IMR-90 (cell line): Measurements from ENCODE around the gene DPP6. TPM values are rescaled to one million over a fixed set of nuclear protein-coding genes. Genes with fewer than 3 reads are reported as not detected.

Source experiments
- ATAC-seq: fragments of 200-7000 bp; cut with Tn5 transposase; 2 replicates; pipeline ENCODE4 v1.9.1; 2020; ENCODE audit warnings: low read depth, mild to moderate bottlenecking, moderate library complexity
- BruUV-seq: library from RNA; stranded (reverse); fragments of 400-500 nt; replicated peaks from 2 replicates; lab custom pipeline; 2021; lab: Mats Ljungman, UMichigan
- CTCF ChIA-PET: fragments of 300-600 bp; formaldehyde crosslinking; extraction: SDS; loops from one replicate; lab custom pipeline; 2021; ENCODE audit warnings: antibody characterized with exemption; lab: Yijun Ruan, JAX
- POLR2A ChIA-PET: fragments of 300-600 bp; sonication (Branson Sonifier 250); formaldehyde crosslinking; loops from one replicate; lab custom pipeline; 2022; ENCODE audit warnings: antibody characterized with exemption; ENCODE audit not compliant: unreplicated experiment; lab: Charles Lee
- DNase-seq: peaks from one replicate; pipeline ENCODE4 v3.0.0; 2013
- H2AFZ ChIP-seq: replicated peaks from 2 replicates; pipeline ENCODE3; 2013; ENCODE audit warnings: low read length, mild to moderate bottlenecking; ENCODE audit not compliant: poor library complexity
- H2AK5ac ChIP-seq: 2 replicates; pipeline ENCODE4 v1.6.1; 2013; ENCODE audit warnings: low read depth, low read length, inconsistent platforms
- H2AK9ac ChIP-seq: replicated peaks from 2 replicates; pipeline ENCODE3; 2013; ENCODE audit warnings: mild to moderate bottlenecking, low read depth, low read length, moderate library complexity; ENCODE audit not compliant: poor library complexity
- H2BK120ac ChIP-seq: 2 replicates; pipeline ENCODE4 v1.6.1; 2013; ENCODE audit warnings: low read depth, low read length, inconsistent platforms
- H2BK15ac ChIP-seq: 3 replicates; pipeline ENCODE4 v1.6.1; 2013; ENCODE audit warnings: low read depth, low read length, inconsistent platforms
- H2BK20ac ChIP-seq: 2 replicates; pipeline ENCODE4 v1.6.1; 2013; ENCODE audit warnings: low read depth, mild to moderate bottlenecking, inconsistent platforms, low read length, moderate library complexity
- H2BK5ac ChIP-seq: 2 replicates; pipeline ENCODE4 v1.6.1; 2013; ENCODE audit warnings: mild to moderate bottlenecking, low read depth, low read length, inconsistent platforms; ENCODE audit not compliant: poor library complexity, severe bottlenecking
- H3K14ac ChIP-seq: replicated peaks from 2 replicates; pipeline ENCODE4 v1.6.1; 2013; ENCODE audit warnings: low read depth, low read length, inconsistent platforms
- H3K18ac ChIP-seq: 2 replicates; pipeline ENCODE4 v1.6.1; 2013; ENCODE audit warnings: low read depth, low read length, control low read depth
- H3K23ac ChIP-seq: 2 replicates; pipeline ENCODE4 v1.6.1; 2013; ENCODE audit warnings: low read depth, low read length, inconsistent platforms
- H3K27ac ChIP-seq: 2 replicates; pipeline ENCODE4 v1.5.1; 2013; ENCODE audit warnings: mild to moderate bottlenecking, control low read depth, low read length; ENCODE audit not compliant: insufficient read depth
- H3K27me3 ChIP-seq: 2 replicates; pipeline ENCODE4 v1.6.1; 2013; ENCODE audit warnings: low read length; ENCODE audit not compliant: control insufficient read depth, insufficient read depth
- H3K36me3 ChIP-seq: 2 replicates; pipeline ENCODE4 v1.6.1; 2013; ENCODE audit warnings: low read length, mixed read lengths; ENCODE audit not compliant: control insufficient read depth, insufficient read depth
- H3K4ac ChIP-seq: 2 replicates; pipeline ENCODE4 v1.6.1; 2013; ENCODE audit warnings: low read depth, low read length, inconsistent platforms
- H3K4me1 ChIP-seq: 2 replicates; pipeline ENCODE4 v1.6.1; 2013; ENCODE audit warnings: low read length, mixed read lengths; ENCODE audit not compliant: control insufficient read depth, insufficient read depth
- H3K4me2 ChIP-seq: 2 replicates; pipeline ENCODE4 v1.6.1; 2013; ENCODE audit warnings: low read depth, mild to moderate bottlenecking, control low read depth, low read length, moderate library complexity
- H3K4me3 ChIP-seq: 2 replicates; pipeline ENCODE4 v1.5.1; 2013; ENCODE audit warnings: low read depth, mild to moderate bottlenecking, control low read depth, low read length, moderate library complexity; ENCODE audit not compliant: insufficient read depth
- H3K56ac ChIP-seq: 2 replicates; pipeline ENCODE4 v1.6.1; 2013; ENCODE audit warnings: low read length, inconsistent platforms; ENCODE audit not compliant: insufficient read depth; ENCODE audit errors: extremely low read depth
- H3K79me1 ChIP-seq, 2 experiments: 2 replicates each; pipeline ENCODE4 v1.6.1; 2013; ENCODE audit warnings: low read length in 2 of 2, inconsistent platforms in 1 of 2, low read depth in 1 of 2
- H3K9ac ChIP-seq: 2 replicates; pipeline ENCODE4 v1.6.1; 2013; ENCODE audit warnings: low read depth, low read length, control low read depth
- H3K9me1 ChIP-seq: 2 replicates; pipeline ENCODE4 v1.6.1; 2013; ENCODE audit warnings: low read length, inconsistent platforms; ENCODE audit not compliant: insufficient read depth
- H3K9me3 ChIP-seq: 2 replicates; pipeline ENCODE4 v1.6.1; 2013; ENCODE audit warnings: low read length; ENCODE audit not compliant: control insufficient read depth, insufficient read depth
- H4K20me1 ChIP-seq: 2 replicates; pipeline ENCODE4 v1.6.1; 2013; ENCODE audit warnings: low read length, inconsistent platforms; ENCODE audit not compliant: insufficient read depth
- H4K5ac ChIP-seq: 2 replicates; pipeline ENCODE4 v1.6.1; 2013; ENCODE audit warnings: mild to moderate bottlenecking, low read depth, low read length, control low read depth
- H4K8ac ChIP-seq, 2 experiments: 2 replicates each; pipeline ENCODE4 v1.6.1; 2013; ENCODE audit warnings: low read depth in 2 of 2, low read length in 2 of 2, control low read depth in 1 of 2, inconsistent platforms in 1 of 2
- H4K91ac ChIP-seq: 2 replicates; pipeline ENCODE4 v1.6.1; 2013; ENCODE audit warnings: low read depth, low read length, inconsistent platforms; ENCODE audit not compliant: insufficient read depth
- CEBPB ChIP-seq: IDR thresholded peaks from 2 replicates; pipeline ENCODE4 v1.6.1; 2012; ENCODE audit warnings: low read depth, low read length, improper control_type of control experiment
- FOS ChIP-seq: fragments of 150-350 bp; IDR thresholded peaks from 2 replicates; pipeline ENCODE4 v1.6.1; 2016; ENCODE audit warnings: low read depth, low read length
- MAZ ChIP-seq: IDR thresholded peaks from 2 replicates; pipeline ENCODE4 v1.6.1; 2012; ENCODE audit warnings: low read depth, mild to moderate bottlenecking, low read length, improper control_type of control experiment, moderate library complexity, borderline replicate concordance
- MXI1 ChIP-seq: IDR thresholded peaks from 2 replicates; pipeline ENCODE4 v1.6.1; 2012; ENCODE audit warnings: low read depth, mild to moderate bottlenecking, low read length, moderate library complexity, borderline replicate concordance
- RCOR1 ChIP-seq: IDR thresholded peaks from 2 replicates; pipeline ENCODE4 v1.6.1; 2012; ENCODE audit warnings: mild to moderate bottlenecking, low read length, improper control_type of control experiment; ENCODE audit not compliant: insufficient replicate concordance
- USF2 ChIP-seq: fragments of 150-350 bp; IDR thresholded peaks from 2 replicates; pipeline ENCODE4 v1.6.1; 2017; ENCODE audit warnings: mild to moderate bottlenecking, antibody characterized with exemption, low read length, low read depth
- WGBS, 2 experiments: methylation state at CpG; one replicate each; pipeline versions ENCODE4 v1.1.5 to v1.1.7; 2013; ENCODE audit warnings: missing lambda C conversion rate in 2 of 2; ENCODE audit not compliant: insufficient read length in 1 of 2; ENCODE audit errors: extremely low coverage in 2 of 2; 5-methylcytosine and 5-hydroxymethylcytosine counted together
- dilution Hi-C: fragments of 300-500 bp; cut with HindIII; formaldehyde crosslinking; loops from one replicate; pipeline ENCODE4 v1.14.3; 2018; ENCODE audit warnings: low sequenced_read_pairs; ENCODE audit not compliant: unreplicated experiment
- in situ Hi-C: fragments of 300-500 bp; cut with MboI; formaldehyde crosslinking; loops from 3 replicates; pipeline ENCODE4 v1.14.3; 2019; ENCODE audit warnings: low sequenced_read_pairs, inconsistent platforms, mixed read lengths
- intact Hi-C: fragments of 100-400 bp; cut with micrococcal nuclease; formaldehyde crosslinking; loops from 2 replicates; pipeline ENCODE4 v1.10.0; 2022
- polyA plus RNA-seq, 3 experiments: library from polyadenylated mRNA; depleted of rRNA; stranded (reverse); fragments of >200 nt; gene quantifications; 2 replicates each; pipeline ENCODE4 v1.2.3, GENCODE V29; 2012; ENCODE audit warnings: low replicate concordance in 1 of 3
- total RNA-seq: library from RNA; depleted of rRNA; stranded (reverse); fragments of >200 nt; gene quantifications from 2 replicates; pipeline ENCODE4 v1.2.3, GENCODE V29; 2012
- TF ChIP-seq, protein P1 (sequence below): fragments of 150-350 bp; IDR thresholded peaks from 2 replicates; pipeline ENCODE4 v1.6.1; 2016; ENCODE audit warnings: low read depth, mild to moderate bottlenecking, low read length, moderate library complexity, borderline replicate concordance
- TF ChIP-seq, protein P2 (sequence below): conservative IDR thresholded peaks from 2 replicates; pipeline ENCODE4 v1.5.1; 2012; ENCODE audit warnings: mild to moderate bottlenecking, low read depth, low read length, improper control_type of control experiment

DPP6 gene
- total and polyA plus RNA-seq, 2 of the 4 experiments (the other 2 are of a cell fraction), result not detected

DNA sequence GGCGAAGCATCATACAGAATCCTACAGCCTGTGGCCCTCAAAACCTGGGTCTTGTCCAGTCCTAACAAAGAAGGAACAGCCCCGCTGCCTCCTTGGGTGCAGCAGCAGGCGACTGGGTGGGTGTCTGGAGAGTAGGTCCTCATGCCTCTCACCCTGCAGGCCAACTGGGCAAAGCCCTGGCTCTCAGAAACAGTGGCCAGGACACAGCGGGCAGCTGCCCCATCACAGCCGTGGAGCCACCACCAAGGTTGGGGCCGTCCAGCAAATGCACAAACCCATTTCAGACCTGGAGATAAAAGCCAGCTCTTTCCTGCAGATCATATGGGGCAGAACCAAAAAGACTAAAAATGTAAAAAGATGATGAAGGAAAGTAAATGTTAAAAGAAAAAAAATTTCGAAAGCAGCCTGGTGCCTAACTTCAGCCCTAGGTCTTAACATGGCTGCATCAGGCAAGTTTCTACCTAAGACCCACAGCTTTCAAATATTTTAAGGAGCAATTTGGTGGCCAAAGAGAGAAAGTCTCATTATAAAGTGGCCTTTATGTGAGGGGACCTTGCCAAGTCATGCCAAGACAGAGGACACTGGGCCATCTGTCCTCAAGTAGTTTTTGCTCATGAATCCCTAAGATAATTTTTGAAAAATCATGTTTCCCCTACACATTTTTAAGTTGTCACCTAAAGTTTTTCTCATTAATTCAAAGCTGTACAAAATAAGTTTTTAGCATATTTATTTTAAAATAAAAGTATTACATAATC, 808.6 kb downstream of the DPP6 start:
- Histone ChIP-seq H3K4me3 (no peak overlapping the region), H2BK5ac (no peak overlapping the region), H3K79me1 (no peaks in the 10 kb centered on the region), H3K23ac (no peak overlapping the region), H2BK120ac (no peak overlapping the region), H4K20me1 (no peaks in the 10 kb centered on the region), H3K9me1 (no peaks in the 10 kb centered on the region), H2AFZ (no peak overlapping the region), H2AK5ac (no peak overlapping the region), H4K8ac (no peak overlapping the region), H3K4me2 (no peak overlapping the region), H3K9ac (no peak overlapping the region), H2AK9ac (no peak overlapping the region), H3K56ac (no peak overlapping the region), H3K18ac (no peak overlapping the region), H3K36me3 (no peaks in the 10 kb centered on the region), H3K14ac (no peak overlapping the region), H4K5ac (no peak overlapping the region), H3K27me3 (no peaks in the 10 kb centered on the region), H2BK20ac (no peak overlapping the region), H3K4me1 (no peaks in the 10 kb centered on the region), H3K4ac (no peak overlapping the region), H4K91ac (no peak overlapping the region), H3K27ac (no peak overlapping the region), H3K9me3 (peaks cover 43% of the 10 kb centered on the region), H2BK15ac (no peak overlapping the region)
- no TSS peak for BruUV-seq
- dilution Hi-C loops (no loop called here), in situ Hi-C loops (no loop called here), intact Hi-C loops (no loop called here)
- TF ChIP-seq FOS, result no peak
- no peak for TF ChIP-seq USF2
- TF ChIP-seq, protein P1, sequence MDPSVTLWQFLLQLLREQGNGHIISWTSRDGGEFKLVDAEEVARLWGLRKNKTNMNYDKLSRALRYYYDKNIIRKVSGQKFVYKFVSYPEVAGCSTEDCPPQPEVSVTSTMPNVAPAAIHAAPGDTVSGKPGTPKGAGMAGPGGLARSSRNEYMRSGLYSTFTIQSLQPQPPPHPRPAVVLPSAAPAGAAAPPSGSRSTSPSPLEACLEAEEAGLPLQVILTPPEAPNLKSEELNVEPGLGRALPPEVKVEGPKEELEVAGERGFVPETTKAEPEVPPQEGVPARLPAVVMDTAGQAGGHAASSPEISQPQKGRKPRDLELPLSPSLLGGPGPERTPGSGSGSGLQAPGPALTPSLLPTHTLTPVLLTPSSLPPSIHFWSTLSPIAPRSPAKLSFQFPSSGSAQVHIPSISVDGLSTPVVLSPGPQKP, result no peak
- TF ChIP-seq RCOR1, result no peak
- no peak for TF ChIP-seq CEBPB
- TF ChIP-seq MAZ, result no peak
- TF ChIP-seq, protein P2, sequence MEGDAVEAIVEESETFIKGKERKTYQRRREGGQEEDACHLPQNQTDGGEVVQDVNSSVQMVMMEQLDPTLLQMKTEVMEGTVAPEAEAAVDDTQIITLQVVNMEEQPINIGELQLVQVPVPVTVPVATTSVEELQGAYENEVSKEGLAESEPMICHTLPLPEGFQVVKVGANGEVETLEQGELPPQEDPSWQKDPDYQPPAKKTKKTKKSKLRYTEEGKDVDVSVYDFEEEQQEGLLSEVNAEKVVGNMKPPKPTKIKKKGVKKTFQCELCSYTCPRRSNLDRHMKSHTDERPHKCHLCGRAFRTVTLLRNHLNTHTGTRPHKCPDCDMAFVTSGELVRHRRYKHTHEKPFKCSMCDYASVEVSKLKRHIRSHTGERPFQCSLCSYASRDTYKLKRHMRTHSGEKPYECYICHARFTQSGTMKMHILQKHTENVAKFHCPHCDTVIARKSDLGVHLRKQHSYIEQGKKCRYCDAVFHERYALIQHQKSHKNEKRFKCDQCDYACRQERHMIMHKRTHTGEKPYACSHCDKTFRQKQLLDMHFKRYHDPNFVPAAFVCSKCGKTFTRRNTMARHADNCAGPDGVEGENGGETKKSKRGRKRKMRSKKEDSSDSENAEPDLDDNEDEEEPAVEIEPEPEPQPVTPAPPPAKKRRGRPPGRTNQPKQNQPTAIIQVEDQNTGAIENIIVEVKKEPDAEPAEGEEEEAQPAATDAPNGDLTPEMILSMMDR, result no peak
- TF ChIP-seq MXI1, result no peak
- ChIA-PET CTCF (no interaction called here), POLR2A (no interaction called here)
- ATAC-seq, result no peak
- no CpG with 5 or more reads among the region's 7 CpGs for WGBS, 2 experiments
- DNase-seq, result no peak
